IPS-NIHi7 (cell line): Measurements from ENCODE around the gene ASPRV1.
"Not testable (repeated sequence)": the region's sequence is repeated elsewhere in the genome, so short reads cannot be mapped to it uniquely, and the experiment has no call there.

Experiments
- DNase-seq: peaks from one replicate; pipeline ENCODE4 v3.0.0; 2012; ENCODE audit warnings: mixed read lengths; ENCODE audit errors: extremely low spot score

ASPRV1 gene

GRCh38 chr2:69961496-69961895 is at the start of gene ASPRV1:
ASPRV1 (minus strand) TSS chr2:69961631; CDS start chr2:69961436, 195 bp downstream.
- DNase-seq: no peak

GRCh38 chr2:70010576-70011111 is 49.2 kb upstream of the ASPRV1 start:
- peak; percentile 6 for DNase-seq

- peak; percentile 10 for DNase-seq
Measured at GRCh38 chr2:70009762-70010575, 48.5 kb upstream of the ASPRV1 start.

GRCh38 chr2:70008290-70008689 is 46.9 kb upstream of the ASPRV1 start:
- no peak for DNase-seq

- no peak for DNase-seq
Measured at GRCh38 chr2:70007151-70007550, 45.7 kb upstream of the ASPRV1 start.

GRCh38 chr2:70006447-70006784 is 45.0 kb upstream of the ASPRV1 start:
- no peak for DNase-seq

- peak; percentile 70 for DNase-seq
Measured at GRCh38 chr2:70005752-70006446, 44.5 kb upstream of the ASPRV1 start.

GRCh38 chr2:70005216-70005615 is 43.8 kb upstream of the ASPRV1 start:
- DNase-seq: no peak

- no peak for DNase-seq
Measured at GRCh38 chr2:70003093-70003830, 41.8 kb upstream of the ASPRV1 start.

GRCh38 chr2:70002241-70002899 is 40.9 kb upstream of the ASPRV1 start:
- DNase-seq: no peak

GRCh38 chr2:70000529-70000928 is 39.1 kb upstream of the ASPRV1 start:
- DNase-seq: not testable (repeated sequence)

- DNase-seq: peak; percentile 14
Measured at GRCh38 chr2:69998761-69999160, 37.3 kb upstream of the ASPRV1 start.

GRCh38 chr2:69997015-69997830 is 35.8 kb upstream of the ASPRV1 start:
- DNase-seq: peak; percentile 57

GRCh38 chr2:69995511-69995910 is 34.1 kb upstream of the ASPRV1 start:
- peak; percentile 7 for DNase-seq

GRCh38 chr2:69994166-69994565 is 32.7 kb upstream of the ASPRV1 start:
- no peak for DNase-seq

GRCh38 chr2:69993708-69994107 is 32.3 kb upstream of the ASPRV1 start:
- no peak for DNase-seq

- DNase-seq: no peak
Measured at GRCh38 chr2:69993048-69993565, 31.7 kb upstream of the ASPRV1 start.

- DNase-seq: no peak
Measured at GRCh38 chr2:69992310-69993047, 31.0 kb upstream of the ASPRV1 start.

- no peak for DNase-seq
Measured at GRCh38 chr2:69989441-69990105, 28.1 kb upstream of the ASPRV1 start.
